Stimulated activated CD8-positive, alpha-beta memory T cell treated with anti-CD3 and anti-CD28 coated beads, Interleukin-12 subunit alpha, Interleukin-12 subunit beta, amount 100 ng/mL, for 4 hours (primary cell): ENCODE results near the gene PLPP1.
"Not testable (repeated sequence)": the region's sequence is repeated elsewhere in the genome, so short reads cannot be mapped to it uniquely, and the experiment has no call there.

Experiments used
- DNase-seq: peaks from one replicate; pipeline ENCODE4 v3.0.0-alpha.2; 2020; ENCODE audit warnings: low read depth

Gene PLPP1

GRCh38 chr5:55503917-55504316 lies 30.8 kb downstream of the PLPP1 start:
- DNase-seq, result not testable (repeated sequence)

- DNase-seq, result no peak
Measured at GRCh38 chr5:55502759-55503158, 32.0 kb downstream of the PLPP1 start.

GRCh38 chr5:55498457-55498856 lies 36.3 kb downstream of the PLPP1 start:
- no peak for DNase-seq

GRCh38 chr5:55497712-55498111 lies 37.1 kb downstream of the PLPP1 start:
- DNase-seq, result no peak

GRCh38 chr5:55495216-55495615 lies 39.5 kb downstream of the PLPP1 start:
- no peak for DNase-seq

GRCh38 chr5:55492449-55492848 lies 42.3 kb downstream of the PLPP1 start:
- no peak for DNase-seq

GRCh38 chr5:55485073-55485472 lies 49.7 kb downstream of the PLPP1 start:
- DNase-seq, result no peak

- no peak for DNase-seq
Measured at GRCh38 chr5:55484531-55484930, 50.2 kb downstream of the PLPP1 start.

GRCh38 chr5:55483885-55484284 lies 50.9 kb downstream of the PLPP1 start:
- no peak for DNase-seq

GRCh38 chr5:55481293-55481855 lies 53.4 kb downstream of the PLPP1 start:
- DNase-seq, result no peak

GRCh38 chr5:55480781-55481180 lies 54.0 kb downstream of the PLPP1 start:
- DNase-seq, result no peak

- DNase-seq, result no peak
Measured at GRCh38 chr5:55472642-55473041, 62.1 kb downstream of the PLPP1 start.

GRCh38 chr5:55471468-55471867 lies 63.3 kb downstream of the PLPP1 start:
- no peak for DNase-seq

GRCh38 chr5:55470282-55470681 lies 64.5 kb downstream of the PLPP1 start:
- no peak for DNase-seq

GRCh38 chr5:55469839-55470238 lies 64.9 kb downstream of the PLPP1 start:
- DNase-seq, result no peak

- no peak for DNase-seq
Measured at GRCh38 chr5:55467862-55468551, 66.8 kb downstream of the PLPP1 start.

- no peak for DNase-seq
Measured at GRCh38 chr5:55463613-55464012, 71.2 kb downstream of the PLPP1 start.

GRCh38 chr5:55459572-55459971 lies 75.2 kb downstream of the PLPP1 start:
- no peak for DNase-seq

GRCh38 chr5:55456216-55456895 lies 78.4 kb downstream of the PLPP1 start:
- no peak for DNase-seq

GRCh38 chr5:55454282-55454681 lies 80.5 kb downstream of the PLPP1 start:
- DNase-seq, result no peak

GRCh38 chr5:55453211-55453610 lies 81.6 kb downstream of the PLPP1 start:
- DNase-seq, result no peak

- DNase-seq, result no peak
Measured at GRCh38 chr5:55451976-55452375, 82.8 kb downstream of the PLPP1 start.

GRCh38 chr5:55450050-55450765 lies 84.6 kb downstream of the PLPP1 start:
- DNase-seq, result no peak
